ENCODE data around the gene PRAF2.

The PRAF2 gene

GRCh38 chrX:49071877-49072711, 1.7 kb downstream of the PRAF2 start:
- peak; percentile 68 for DNase-seq

DNA sequence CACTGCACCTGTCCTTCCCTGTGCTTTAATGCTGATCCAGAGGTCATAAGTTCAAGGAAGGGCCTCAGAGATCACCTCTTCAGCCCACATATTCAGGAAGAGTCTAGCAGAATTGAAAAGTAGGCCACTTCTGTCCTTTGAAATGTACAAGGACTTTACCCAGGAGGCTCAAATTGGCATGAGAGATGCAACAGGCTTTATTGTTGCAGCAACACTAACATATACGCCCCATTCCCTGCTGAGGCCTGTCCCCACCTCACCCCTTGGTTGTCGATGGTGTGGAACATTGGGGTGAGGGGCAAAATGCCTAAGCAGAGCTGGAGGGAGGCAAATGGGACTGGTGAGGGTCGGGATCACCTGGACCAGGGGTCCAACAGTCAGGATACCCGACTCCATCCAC, 2.8 kb downstream of the PRAF2 start:
- DNase-seq: no peak

- no peak for DNase-seq
These were observed 4.8 kb downstream of the PRAF2 start for GRCh38 chrX:49069038-49069437.

GRCh38 chrX:49067285-49068120, 6.3 kb downstream of the PRAF2 start:
- DNase-seq: no peak

DNA sequence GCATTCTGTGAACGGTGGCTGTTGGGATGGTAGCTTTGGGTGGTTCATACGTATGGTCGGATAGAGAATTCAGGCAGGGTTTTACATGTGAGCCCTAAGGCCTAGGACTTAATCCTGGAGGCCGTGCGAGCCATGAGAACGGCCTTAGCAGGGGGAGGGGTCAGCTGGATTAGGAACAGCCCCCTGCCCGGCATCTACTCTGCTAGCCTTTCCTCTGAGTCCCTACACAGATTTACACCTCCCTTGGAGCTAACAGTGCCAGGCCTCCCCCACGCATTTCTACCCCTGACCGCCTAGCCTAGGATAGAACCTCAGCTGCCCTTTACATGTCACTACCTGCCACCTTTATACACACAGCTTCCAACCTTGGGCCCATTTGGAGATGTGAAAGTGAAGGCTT, 7.1 kb downstream of the PRAF2 start:
- DNase-seq: no peak

GRCh38 chrX:49066278-49066677, 7.5 kb downstream of the PRAF2 start:
- no peak for DNase-seq

DNA sequence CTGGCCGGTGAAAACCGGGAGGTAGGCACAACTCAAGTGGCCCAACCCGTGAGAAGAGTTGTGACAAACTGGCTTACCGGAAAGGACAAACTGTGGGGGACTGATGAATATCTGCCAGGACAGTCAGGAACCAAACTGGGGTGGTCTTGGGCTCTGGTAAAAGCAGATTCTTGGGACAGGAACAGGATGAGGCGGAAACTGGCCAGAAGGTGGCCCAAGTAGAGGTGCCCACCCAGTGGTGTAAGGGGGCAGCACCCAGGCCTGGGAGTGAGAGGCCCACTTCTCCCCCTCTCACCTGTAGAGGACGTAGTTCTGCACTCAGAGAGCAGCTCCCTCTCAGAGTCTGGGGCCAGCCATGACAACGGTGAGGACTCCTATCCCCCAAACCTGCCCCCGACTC, 9.1 kb downstream of the PRAF2 start:
- no peak for DNase-seq

DNA sequence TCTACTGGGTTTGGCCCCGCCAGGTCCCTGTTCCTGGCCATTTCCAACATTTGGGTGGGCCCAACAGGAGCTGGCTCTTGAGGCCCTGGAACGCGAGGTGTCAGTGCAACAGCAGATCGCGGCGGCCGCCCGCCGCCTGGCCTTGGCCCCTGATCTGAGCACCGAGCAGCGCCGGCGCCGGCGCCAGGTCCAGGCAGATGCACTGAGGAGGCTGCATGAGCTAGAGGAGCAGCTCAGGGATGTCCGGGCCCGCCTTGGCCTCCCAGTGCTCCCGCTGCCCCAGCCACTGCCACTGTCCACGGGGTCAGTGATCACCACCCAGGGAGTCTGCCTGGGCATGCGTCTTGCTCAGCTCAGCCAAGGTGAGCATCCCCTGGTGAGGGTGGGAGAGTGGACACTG, 9.5 kb downstream of the PRAF2 start:
- no peak for DNase-seq

DNA sequence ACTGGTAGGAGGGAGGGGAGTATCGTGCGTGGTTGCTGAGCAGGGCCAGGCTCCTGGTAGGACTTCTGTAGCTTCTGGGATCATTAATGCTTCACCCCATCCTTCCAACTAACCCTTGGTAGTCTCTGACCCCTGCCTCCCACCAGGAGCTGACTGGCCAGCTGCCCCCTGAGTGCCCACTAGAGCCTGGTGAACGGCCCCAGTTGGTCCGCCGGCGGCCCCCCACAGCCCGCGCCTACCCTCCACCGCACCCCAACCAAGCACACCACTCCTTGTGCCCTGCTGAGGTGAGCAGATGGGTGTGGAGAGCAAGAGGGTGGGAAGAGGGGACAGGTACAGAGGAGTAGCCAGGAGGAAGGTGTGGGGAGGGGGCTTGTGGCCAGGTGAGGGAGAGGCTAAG, 10.1 kb downstream of the PRAF2 start:
- no peak for DNase-seq

- DNase-seq: no peak
These were observed 11.9 kb downstream of the PRAF2 start for GRCh38 chrX:49061916-49062315.

DNA sequence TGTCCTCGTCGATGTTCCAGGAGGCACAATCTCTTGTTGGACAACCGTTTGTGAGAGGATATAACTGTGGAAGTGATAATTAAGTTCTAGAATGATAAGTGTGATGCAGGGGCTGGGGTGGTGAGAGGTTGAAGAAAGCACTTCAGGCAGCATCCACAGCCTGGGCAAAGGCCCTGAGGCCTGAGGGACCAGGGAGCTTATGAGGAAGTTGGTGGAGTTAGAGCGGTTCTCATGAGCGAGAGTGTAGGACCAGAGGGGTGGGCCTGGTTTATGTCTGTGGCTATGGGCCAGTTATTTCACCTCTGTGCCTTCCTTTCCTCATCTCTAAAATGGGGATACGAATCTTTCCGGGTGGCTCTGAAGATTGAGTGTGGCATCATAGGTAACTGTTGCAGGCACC, 12.3 kb downstream of the PRAF2 start:
- DNase-seq: no peak

GRCh38 chrX:49060914-49061313, 12.9 kb downstream of the PRAF2 start:
- no peak for DNase-seq

- DNase-seq: no peak
These were observed 14.1 kb downstream of the PRAF2 start for GRCh38 chrX:49059681-49060085.

- DNase-seq: no peak
These were observed 14.6 kb downstream of the PRAF2 start for GRCh38 chrX:49059201-49059600.

GRCh38 chrX:49058794-49059193, 15.0 kb downstream of the PRAF2 start, which contains the start of gene CCDC120:
Gene CCDC120, plus strand, starts transcription at chrX:49058999. Its CDS starts 3,043 bp downstream, at chrX:49062042.
- no peak for DNase-seq

DNA sequence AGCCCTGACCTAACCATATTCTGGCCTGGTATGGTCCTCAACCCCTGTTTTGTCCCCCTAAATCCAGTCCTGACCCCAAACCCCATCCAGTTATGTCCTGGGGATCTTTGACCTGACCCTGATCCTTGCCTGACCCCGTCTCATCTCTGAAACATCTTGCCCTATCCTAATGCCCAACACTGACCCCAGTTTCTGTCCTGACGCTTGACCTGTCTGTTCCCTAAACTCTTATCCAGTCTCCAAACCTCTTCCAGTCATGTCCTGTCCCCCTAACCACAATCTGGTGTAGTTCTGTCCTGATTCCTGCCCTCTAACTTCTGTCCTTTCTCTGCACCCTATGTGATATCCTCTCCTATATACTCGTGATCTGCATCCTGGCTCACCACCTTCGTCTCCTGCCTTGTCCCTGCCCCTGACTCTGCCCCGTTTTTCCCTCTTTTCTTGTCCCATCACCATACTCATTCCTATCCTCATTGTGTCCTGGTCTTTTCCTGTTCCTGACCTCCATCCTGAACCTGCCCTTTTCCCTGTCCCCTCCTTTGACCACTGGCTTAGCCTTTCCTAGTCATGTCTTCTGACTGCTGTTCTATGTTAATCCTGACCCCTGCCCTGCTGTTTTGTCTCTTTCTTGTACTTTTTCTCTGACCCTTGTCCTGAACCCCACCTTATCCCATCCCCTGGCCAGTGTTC, 19.6 kb downstream of the PRAF2 start:
- no peak for DNase-seq

- peak; percentile 68 for DNase-seq
These were observed 20.4 kb downstream of the PRAF2 start for GRCh38 chrX:49053223-49054072.

GRCh38 chrX:49043987-49044281, 29.9 kb downstream of the PRAF2 start:
- no peak for DNase-seq

- peak; percentile 94 for DNase-seq
These were observed 30.4 kb downstream of the PRAF2 start, which contains the start of gene TFE3 for GRCh38 chrX:49043220-49043986. Gene TFE3, minus strand, starts transcription at chrX:49043357. Its CDS starts 131 bp downstream, at chrX:49043226.

GRCh38 chrX:49042581-49043219, 31.1 kb downstream of the PRAF2 start:
- DNase-seq: no peak
